SK-N-SH (cell line): Measurements from ENCODE around the gene GAL. TPM values are rescaled to one million over a fixed set of nuclear protein-coding genes. Genes with fewer than 3 reads are reported as not detected.

Experiments used
- CTCF ChIA-PET: fragments of 300-600, 350-600 bp; formaldehyde crosslinking; extraction: SDS; loops from one replicate; lab custom pipeline; 2021; lab: Yijun Ruan, JAX
- POLR2A ChIA-PET: fragments of 350-600 bp; sonication (Branson Sonifier 250); formaldehyde crosslinking; extraction: SDS; loops from one replicate; lab custom pipeline; 2020; ENCODE audit warnings: antibody characterized with exemption, inconsistent platforms; lab: Yijun Ruan, JAX
- DNase-seq: peaks from one replicate; pipeline ENCODE4 v3.0.0; 2012
- H2AFZ ChIP-seq: fragments of 200-600 bp; sonication (generic); 2 replicates; pipeline ENCODE4 v1.8.1; 2016; ENCODE audit warnings: antibody characterized with exemption, mild to moderate bottlenecking, low read depth
- H3F3A ChIP-seq: fragments of 200-600 bp; sonication (generic); replicated peaks from 2 replicates; pipeline ENCODE3; 2016; ENCODE audit warnings: antibody characterized with exemption, mild to moderate bottlenecking; ENCODE audit not compliant: insufficient read depth
- H3K27ac ChIP-seq, 2 experiments: fragments of 200-500 bp in 1 of 2; fragments of 200-600 bp in 1 of 2; sonication (Bioruptor generic) in 1 of 2; sonication (generic), shearing (Covaris generic) in 1 of 2; 2 replicates each; pipeline versions ENCODE4 v1.5.1 to v1.6.1; 2014 to 2016; ENCODE audit warnings: low read depth in 2 of 2, inconsistent platforms in 1 of 2, low read length in 1 of 2, mild to moderate bottlenecking in 1 of 2, mixed read lengths in 1 of 2
- H3K27me3 ChIP-seq: fragments of 200-600 bp; sonication (generic), shearing (Covaris generic); 2 replicates; pipeline ENCODE4 v1.6.1; 2016; ENCODE audit warnings: mixed run types; ENCODE audit not compliant: insufficient read depth
- H3K36me3 ChIP-seq, 2 experiments: fragments of 200-500 bp in 1 of 2; fragments of 200-600 bp in 1 of 2; sonication (Bioruptor generic) in 1 of 2; sonication (generic) in 1 of 2; replicated peaks in 1 of 2; 2 replicates each; pipeline versions ENCODE3 to v1.5.1; 2014 to 2016; ENCODE audit warnings: low read length in 1 of 2, mild to moderate bottlenecking in 1 of 2; ENCODE audit not compliant: insufficient read depth in 2 of 2, control insufficient read depth in 1 of 2
- H3K4me1 ChIP-seq, 2 experiments: fragments of 200-500 bp in 1 of 2; fragments of 200-600 bp in 1 of 2; sonication (Bioruptor generic) in 1 of 2; sonication (generic), shearing (Covaris generic) in 1 of 2; 2 replicates each; pipeline versions ENCODE4 v1.5.1 to v1.6.1; 2014 to 2016; ENCODE audit warnings: low read depth in 1 of 2, low read length in 1 of 2, mixed run types in 1 of 2; ENCODE audit not compliant: insufficient read depth in 2 of 2, control insufficient read depth in 1 of 2
- H3K4me2 ChIP-seq: fragments of 200-600 bp; sonication (generic), shearing (Covaris generic); 2 replicates; pipeline ENCODE4 v1.6.1; 2017; ENCODE audit warnings: mixed run types
- H3K4me3 ChIP-seq, 2 experiments: fragments of 200-500 bp in 1 of 2; fragments of 200-600 bp in 1 of 2; sonication (Bioruptor generic) in 1 of 2; sonication (generic), shearing (Covaris generic) in 1 of 2; 2 replicates each; pipeline versions ENCODE4 v1.5.1 to v1.8.1; 2014 to 2016; ENCODE audit warnings: low read depth in 2 of 2, inconsistent platforms in 1 of 2, low read length in 1 of 2, mild to moderate bottlenecking in 1 of 2, mixed read lengths in 1 of 2, moderate library complexity in 1 of 2
- H3K79me2 ChIP-seq: fragments of 200-600 bp; sonication (generic); 2 replicates; pipeline ENCODE4 v1.8.1; 2017; ENCODE audit warnings: mild to moderate bottlenecking; ENCODE audit not compliant: insufficient read depth
- H3K9ac ChIP-seq: fragments of 200-600 bp; sonication (generic); 2 replicates; pipeline ENCODE4 v1.6.1; 2017; ENCODE audit warnings: mixed run types
- H3K9me2 ChIP-seq: fragments of 200-600 bp; sonication (generic); 2 replicates; pipeline ENCODE4 v1.6.1; 2017; ENCODE audit warnings: mixed run types
- H3K9me3 ChIP-seq: fragments of 200-600 bp; sonication (generic); 2 replicates; pipeline ENCODE4 v1.6.1; 2017; ENCODE audit warnings: mixed run types, mild to moderate bottlenecking, moderate library complexity
- H4K20me1 ChIP-seq: fragments of 200-600 bp; sonication (generic); 2 replicates; pipeline ENCODE4 v1.6.1; 2017; ENCODE audit warnings: mild to moderate bottlenecking, mixed run types; ENCODE audit not compliant: insufficient read depth
- EZH2phosphoT487 ChIP-seq: fragments of 200-600 bp; sonication (generic); IDR thresholded peaks from 2 replicates; pipeline ENCODE4 v1.6.1; 2017; ENCODE audit warnings: low read depth, mixed run types, mild to moderate bottlenecking, antibody characterized with exemption, moderate library complexity, borderline replicate concordance
- FOSL2 ChIP-seq: IDR thresholded peaks from 2 replicates; pipeline ENCODE4 v1.4.0; 2012; ENCODE audit warnings: low read depth, mild to moderate bottlenecking, moderate library complexity, borderline replicate concordance
- GABPA ChIP-seq: IDR thresholded peaks from 2 replicates; pipeline ENCODE4 v1.4.0; 2012; ENCODE audit warnings: low read depth, mild to moderate bottlenecking
- GATA2 ChIP-seq: sonication (generic); formaldehyde crosslinking; IDR thresholded peaks from 2 replicates; pipeline ENCODE4 v1.5.0; 2020; ENCODE audit warnings: mild to moderate bottlenecking, missing genetic modification reagents
- JUND ChIP-seq: IDR thresholded peaks from 2 replicates; pipeline ENCODE4 v1.4.0; 2012
- MEF2A ChIP-seq: IDR thresholded peaks from 2 replicates; pipeline ENCODE4 v1.4.0; 2012; ENCODE audit warnings: low read depth, borderline replicate concordance
- RAD21 ChIP-seq: IDR thresholded peaks from 2 replicates; pipeline ENCODE4 v1.6.1; 2012; ENCODE audit warnings: mild to moderate bottlenecking, low read length
- REST ChIP-seq: IDR thresholded peaks from 2 replicates; pipeline ENCODE4 v1.6.1; 2012; ENCODE audit warnings: mild to moderate bottlenecking, low read depth, low read length, moderate library complexity
- RFX5 ChIP-seq: IDR thresholded peaks from 2 replicates; pipeline ENCODE4 v1.6.1; 2012; ENCODE audit warnings: mild to moderate bottlenecking, improper control_type of control experiment, low read length
- RXRA ChIP-seq: IDR thresholded peaks from 2 replicates; pipeline ENCODE4 v1.4.0; 2012; ENCODE audit warnings: low read depth, mild to moderate bottlenecking, borderline replicate concordance
- SIN3A ChIP-seq: IDR thresholded peaks from 2 replicates; pipeline ENCODE4 v1.6.1; 2012; ENCODE audit warnings: low read depth, mild to moderate bottlenecking, low read length, moderate library complexity, borderline replicate concordance
- SMC3 ChIP-seq: IDR thresholded peaks from 2 replicates; pipeline ENCODE4 v1.6.1; 2012; ENCODE audit warnings: low read depth, low read length, improper control_type of control experiment
- TEAD4 ChIP-seq: IDR thresholded peaks from 2 replicates; pipeline ENCODE4 v1.4.0; 2012; ENCODE audit warnings: mild to moderate bottlenecking, borderline replicate concordance; ENCODE audit not compliant: insufficient read depth
- YY1 ChIP-seq: IDR thresholded peaks from 2 replicates; pipeline ENCODE4 v1.4.0; 2012; ENCODE audit warnings: low read depth, mild to moderate bottlenecking
- ZBTB33 ChIP-seq: IDR thresholded peaks from 2 replicates; pipeline ENCODE4 v1.4.0; 2012; ENCODE audit warnings: low read depth, borderline replicate concordance
- WGBS: methylation state at CpG from one replicate; pipeline ENCODE4 v1.1.6; 2017; ENCODE audit warnings: low lambda C conversion rate; 5-methylcytosine and 5-hydroxymethylcytosine counted together
- polyA plus RNA-seq, 3 experiments: library from polyadenylated mRNA; depleted of rRNA; stranded (reverse); fragments of >200 nt; gene quantifications; 2 replicates each; pipeline ENCODE4 v1.2.3, GENCODE V29; 2012
- TF ChIP-seq, protein P1 (sequence below): IDR thresholded peaks from 2 replicates; pipeline ENCODE4 v1.4.0; 2012; ENCODE audit warnings: low read depth
- TF ChIP-seq, protein P2 (sequence below): fragments of 150-350 bp; IDR thresholded peaks from 2 replicates; pipeline ENCODE4 v1.6.1; 2016; ENCODE audit warnings: mild to moderate bottlenecking, low read depth, low read length

Gene GAL
- polyA plus RNA-seq, 1 of the 3 experiments (the other 2 are of a cell fraction) = 1.8 TPM

DNA sequence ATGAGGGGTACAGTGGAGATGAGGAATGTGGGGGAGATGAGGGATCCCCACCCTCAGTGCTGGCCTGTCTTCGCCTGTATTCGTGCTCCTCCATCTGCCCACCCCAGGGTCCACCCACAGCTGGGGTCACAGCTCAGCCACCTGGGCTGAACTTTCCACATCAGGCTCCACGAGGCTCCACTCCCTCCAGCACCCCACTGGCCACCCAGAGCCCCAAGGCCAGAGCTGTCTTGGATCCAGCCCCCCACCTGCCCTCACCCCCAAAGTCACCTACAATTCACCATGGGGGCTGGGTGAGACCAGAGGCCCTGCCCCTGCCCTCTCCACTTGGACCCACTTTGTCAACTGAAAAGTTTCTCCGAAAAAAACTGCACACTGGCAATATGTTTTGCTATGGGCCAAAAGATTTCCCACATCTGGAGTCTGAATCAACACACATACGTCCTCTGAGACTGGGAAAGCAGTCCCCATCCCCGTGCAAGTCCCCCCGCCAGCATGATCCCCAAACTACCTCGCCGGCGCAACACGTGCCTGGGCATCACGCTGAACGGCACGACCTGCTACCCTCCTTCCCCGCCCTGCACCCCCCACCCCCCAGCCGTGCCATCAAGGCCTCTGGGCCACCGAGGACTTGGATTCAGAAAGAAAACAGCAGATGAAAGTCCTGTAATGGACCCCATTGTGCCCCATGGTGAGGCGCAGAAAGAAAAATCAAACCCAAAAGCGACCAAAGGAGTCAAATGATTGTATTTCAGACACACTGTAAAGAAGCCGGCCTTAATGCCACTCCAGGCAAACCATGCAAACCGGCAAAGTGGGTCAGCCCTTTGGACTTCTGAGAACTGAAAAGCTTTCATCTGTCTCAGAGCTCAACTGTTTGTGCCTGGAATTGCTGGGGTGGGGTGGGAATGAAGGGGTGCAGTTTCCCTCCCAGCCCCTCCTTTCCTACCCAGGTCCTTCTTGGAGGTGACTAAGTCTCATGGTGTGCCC lies 16.5 kb upstream of the GAL start:
- H3K79me2 ChIP-seq = no peaks in the 10 kb centered on the region
- peaks cover 0 to 23% of the 10 kb centered on the region in 2 experiments; a peak in 1 of 4 replicates for H3K4me1 ChIP-seq
- H3K27ac ChIP-seq = no peak overlapping the region
- H3K9ac ChIP-seq = no peak overlapping the region
- H3F3A ChIP-seq = no peaks in the 10 kb centered on the region
- no peak for TF ChIP-seq GABPA
- H3K4me3 ChIP-seq = no peak overlapping the region
- ChIA-PET CTCF (interaction anchor here (1.6 kb wide), 1 partner anchor 9 kb away, joined by 6 read pairs; no protein-coding TSS in a partner anchor), POLR2A (no interaction called here)
- no peaks in the 10 kb centered on the region for H3K9me3 ChIP-seq
- H3K4me2 ChIP-seq = no peak overlapping the region
- H3K9me2 ChIP-seq = no peaks in the 10 kb centered on the region
- H2AFZ ChIP-seq = no peak overlapping the region
- 84% methylated on average over 21 of the region's 21 CpGs for WGBS
- no peak for DNase-seq
- no peaks in the 10 kb centered on the region for H3K36me3 ChIP-seq
- H3K27me3 ChIP-seq = peaks cover 9% of the 10 kb centered on the region; the same call in 1 of the 2 replicates
- no peaks in the 10 kb centered on the region for H4K20me1 ChIP-seq

GRCh38 chr11:68669301-68670090 lies 14.8 kb upstream of the GAL start:
- POLR2A ChIA-PET = no interaction called here
- H3K9ac ChIP-seq = no peak overlapping the region
- DNase-seq = no peak
- 95% methylated on average over 11 of the region's 27 CpGs for WGBS
- H3K4me1 ChIP-seq = peaks cover 0 to 10% of the 10 kb centered on the region in 2 experiments; a peak in 1 of 4 replicates
- H4K20me1 ChIP-seq = no peaks in the 10 kb centered on the region
- TF ChIP-seq SMC3 (no peak), GATA2 (CRISPR knock-in tag) (no peak), FOSL2 (no peak), RAD21 (no peak), TEAD4 (no peak), JUND (no peak), MEF2A (no peak), YY1 (no peak), REST (no peak), RFX5 (no peak), ZBTB33 (no peak), RXRA (no peak), EZH2phosphoT487 (no peak), SIN3A (no peak)
- TF ChIP-seq, protein P1, sequence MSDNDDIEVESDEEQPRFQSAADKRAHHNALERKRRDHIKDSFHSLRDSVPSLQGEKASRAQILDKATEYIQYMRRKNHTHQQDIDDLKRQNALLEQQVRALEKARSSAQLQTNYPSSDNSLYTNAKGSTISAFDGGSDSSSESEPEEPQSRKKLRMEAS = no peak
- TF ChIP-seq, protein P2, sequence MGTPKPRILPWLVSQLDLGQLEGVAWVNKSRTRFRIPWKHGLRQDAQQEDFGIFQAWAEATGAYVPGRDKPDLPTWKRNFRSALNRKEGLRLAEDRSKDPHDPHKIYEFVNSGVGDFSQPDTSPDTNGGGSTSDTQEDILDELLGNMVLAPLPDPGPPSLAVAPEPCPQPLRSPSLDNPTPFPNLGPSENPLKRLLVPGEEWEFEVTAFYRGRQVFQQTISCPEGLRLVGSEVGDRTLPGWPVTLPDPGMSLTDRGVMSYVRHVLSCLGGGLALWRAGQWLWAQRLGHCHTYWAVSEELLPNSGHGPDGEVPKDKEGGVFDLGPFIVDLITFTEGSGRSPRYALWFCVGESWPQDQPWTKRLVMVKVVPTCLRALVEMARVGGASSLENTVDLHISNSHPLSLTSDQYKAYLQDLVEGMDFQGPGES = no peak
- TF ChIP-seq, all 33 proteins: peak for 0
- Histone ChIP-seq H3K9me3 (no peaks in the 10 kb centered on the region), H3K4me3 (no peak overlapping the region), H3K9me2 (no peaks in the 10 kb centered on the region), H3K79me2 (no peaks in the 10 kb centered on the region), H2AFZ (no peak overlapping the region), H3K36me3 (no peaks in the 10 kb centered on the region), H3K4me2 (no peak overlapping the region), H3K27me3 (peaks cover 9% of the 10 kb centered on the region; the same call in 1 of the 2 replicates), H3K27ac (no peak overlapping the region), H3F3A (no peaks in the 10 kb centered on the region)
- CTCF ChIA-PET = no interaction called here
